ENCODE results near the gene GTF2E1. TPM values are rescaled to one million over a fixed set of nuclear protein-coding genes. Genes with fewer than 3 reads are reported as not detected.

Gene GTF2E1
- total RNA-seq, 6 donors from 2014 or later, result 6.3 to 17.9 (median 15.7) TPM

DNA sequence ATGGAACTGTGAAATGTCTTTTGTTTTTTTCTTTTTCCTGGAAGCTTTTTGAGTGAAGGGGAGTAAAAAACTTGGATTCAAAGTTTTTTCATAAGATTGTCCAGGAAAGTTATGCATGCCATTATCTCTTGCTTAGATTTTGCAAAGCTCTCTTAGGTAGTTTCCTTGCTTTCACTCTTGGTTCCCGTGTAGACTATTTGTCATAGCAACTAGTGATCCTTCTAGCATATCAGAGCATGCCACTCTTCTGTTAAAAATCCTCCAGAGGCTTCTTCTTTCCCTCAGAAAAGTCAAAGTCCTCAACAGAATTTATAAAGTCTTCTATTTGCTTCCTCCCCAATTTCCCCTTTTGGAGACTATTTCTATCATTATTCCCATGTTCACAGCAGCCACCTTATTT lies 21.1 kb downstream of the GTF2E1 start:
- Histone ChIP-seq H3K4me3 (no peak overlapping the region), H3K27ac (no peak overlapping the region), H3K36me3 (no peaks in the 10 kb centered on the region), H3K4me1 (peaks cover 0 to 15% (median 2%) of the 10 kb centered on the region in 4 donors), H3K9me3 (no peaks in the 10 kb centered on the region), H3K27me3 (no peaks in the 10 kb centered on the region)
- ATAC-seq (ENCODE audit: low FRiP score in 2 of 2), result no peak
- TF ChIP-seq EP300 (IDR thresholded peaks at IDR 0.05), result no peak
- TF ChIP-seq POLR2AphosphoS5 (IDR thresholded peaks at IDR 0.05), result no peak
- TF ChIP-seq, protein P1, sequence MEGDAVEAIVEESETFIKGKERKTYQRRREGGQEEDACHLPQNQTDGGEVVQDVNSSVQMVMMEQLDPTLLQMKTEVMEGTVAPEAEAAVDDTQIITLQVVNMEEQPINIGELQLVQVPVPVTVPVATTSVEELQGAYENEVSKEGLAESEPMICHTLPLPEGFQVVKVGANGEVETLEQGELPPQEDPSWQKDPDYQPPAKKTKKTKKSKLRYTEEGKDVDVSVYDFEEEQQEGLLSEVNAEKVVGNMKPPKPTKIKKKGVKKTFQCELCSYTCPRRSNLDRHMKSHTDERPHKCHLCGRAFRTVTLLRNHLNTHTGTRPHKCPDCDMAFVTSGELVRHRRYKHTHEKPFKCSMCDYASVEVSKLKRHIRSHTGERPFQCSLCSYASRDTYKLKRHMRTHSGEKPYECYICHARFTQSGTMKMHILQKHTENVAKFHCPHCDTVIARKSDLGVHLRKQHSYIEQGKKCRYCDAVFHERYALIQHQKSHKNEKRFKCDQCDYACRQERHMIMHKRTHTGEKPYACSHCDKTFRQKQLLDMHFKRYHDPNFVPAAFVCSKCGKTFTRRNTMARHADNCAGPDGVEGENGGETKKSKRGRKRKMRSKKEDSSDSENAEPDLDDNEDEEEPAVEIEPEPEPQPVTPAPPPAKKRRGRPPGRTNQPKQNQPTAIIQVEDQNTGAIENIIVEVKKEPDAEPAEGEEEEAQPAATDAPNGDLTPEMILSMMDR (IDR thresholded peaks at IDR 0.05), result no peak
- no peak for TF ChIP-seq POLR2A (IDR thresholded peaks at IDR 0.05)
- WGBS, 2 donors, result 56 to 65% methylated on average over 1 of the region's 1 CpG
- DNase-seq, result no peak

DNA sequence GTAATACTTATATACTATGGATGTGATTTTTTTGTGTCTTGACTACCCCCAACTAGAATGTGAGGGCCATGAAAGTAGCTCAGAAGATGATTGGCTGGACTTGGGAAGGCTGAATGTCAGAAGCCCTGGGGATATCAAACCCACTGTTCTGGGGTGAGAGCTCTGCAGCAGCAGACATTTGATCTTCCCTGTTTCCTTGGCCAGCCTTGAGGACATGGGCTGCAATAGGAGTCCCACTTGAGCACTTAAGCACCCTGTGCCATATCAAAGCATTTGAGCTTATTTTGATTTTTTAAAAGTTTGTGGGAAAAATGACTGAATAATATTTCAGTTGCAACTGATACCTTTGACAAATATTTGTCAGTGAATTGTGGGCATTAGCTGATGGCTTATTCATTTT lies 21.7 kb downstream of the GTF2E1 start:
- ATAC-seq (ENCODE audit: low FRiP score in 2 of 2) (no peak), DNase-seq (no peak)
- no peaks in the 10 kb centered on the region for H3K36me3 ChIP-seq
- peaks cover 0 to 15% (median 2%) of the 10 kb centered on the region in 4 donors for H3K4me1 ChIP-seq
- TF ChIP-seq POLR2AphosphoS5 (IDR thresholded peaks at IDR 0.05), result no peak
- no peak for TF ChIP-seq EP300 (IDR thresholded peaks at IDR 0.05)
- no peak for TF ChIP-seq POLR2A (IDR thresholded peaks at IDR 0.05)
- TF ChIP-seq, protein P1 (IDR thresholded peaks at IDR 0.05), result no peak
- H3K4me3 ChIP-seq, result no peak overlapping the region
- H3K27ac ChIP-seq, result no peak overlapping the region
- H3K27me3 ChIP-seq, result no peaks in the 10 kb centered on the region
- no peaks in the 10 kb centered on the region for H3K9me3 ChIP-seq

DNA sequence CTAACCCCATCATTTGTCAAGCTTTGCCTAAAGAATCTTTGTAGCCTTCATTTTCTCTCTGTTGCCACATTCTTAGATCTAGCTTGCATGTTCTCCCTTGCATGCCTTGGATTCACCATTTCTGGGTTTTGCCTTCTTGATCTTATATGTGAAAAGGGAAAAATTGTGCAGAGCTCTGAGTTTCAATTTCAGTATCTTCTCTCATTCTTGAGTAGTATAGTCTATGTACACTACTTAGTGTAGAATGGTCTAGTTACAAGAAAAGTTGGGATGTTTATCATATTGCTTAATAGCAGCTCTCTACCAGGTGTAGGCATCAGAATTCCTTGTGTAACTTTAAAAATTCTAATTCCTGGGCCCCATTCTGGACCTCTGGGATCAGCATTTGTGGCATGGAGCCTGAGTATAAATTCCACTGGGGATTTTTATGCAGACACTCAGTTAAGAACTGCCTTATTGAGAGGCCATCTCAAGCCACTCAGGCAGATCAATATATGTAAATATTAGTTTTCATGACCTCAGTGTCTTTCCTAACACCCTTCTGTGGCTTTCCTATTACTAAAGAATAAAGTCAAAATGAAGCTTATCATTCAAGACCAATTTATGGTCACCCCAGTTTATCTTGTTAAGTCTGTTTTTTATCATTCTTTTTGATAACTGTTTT lies 23.4 kb downstream of the GTF2E1 start:
- Histone ChIP-seq H3K9me3 (no peaks in the 10 kb centered on the region), H3K36me3 (peaks cover 0 to 4% (median 0%) of the 10 kb centered on the region in 4 donors), H3K4me1 (peaks cover 0 to 15% (median 2%) of the 10 kb centered on the region in 4 donors), H3K4me3 (no peak overlapping the region), H3K27ac (no peak overlapping the region), H3K27me3 (no peaks in the 10 kb centered on the region)
- TF ChIP-seq POLR2AphosphoS5 (IDR thresholded peaks at IDR 0.05) (no peak), EP300 (IDR thresholded peaks at IDR 0.05) (no peak), POLR2A (IDR thresholded peaks at IDR 0.05) (no peak)
- TF ChIP-seq, protein P1 (IDR thresholded peaks at IDR 0.05), result no peak
- DNase-seq (no peak), ATAC-seq (ENCODE audit: low FRiP score in 2 of 2) (no peak)

DNA sequence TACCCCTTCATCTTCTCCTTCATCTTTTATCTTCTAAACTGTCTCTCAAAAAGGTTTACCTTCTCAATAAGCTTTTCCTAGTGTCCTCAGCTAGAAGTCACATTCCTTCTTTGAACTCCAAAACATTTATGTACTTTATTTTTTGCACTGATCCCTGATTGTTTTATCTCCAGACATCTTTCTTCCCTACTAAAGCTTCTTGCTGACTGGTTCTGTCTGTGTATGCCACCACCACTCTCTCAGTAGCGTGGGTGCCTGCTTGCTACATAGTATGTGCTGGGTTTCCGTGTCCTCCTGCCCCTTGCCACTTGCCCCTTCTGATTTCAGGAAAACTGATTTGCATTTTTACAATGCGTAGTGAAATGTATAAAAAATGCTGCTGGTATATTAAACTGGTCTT lies 24.0 kb downstream of the GTF2E1 start:
- Histone ChIP-seq H3K27me3 (no peaks in the 10 kb centered on the region), H3K9me3 (no peaks in the 10 kb centered on the region), H3K4me3 (no peak overlapping the region), H3K27ac (no peak overlapping the region), H3K4me1 (peaks cover 0 to 15% (median 2%) of the 10 kb centered on the region in 4 donors), H3K36me3 (peaks cover 0 to 10% (median 0%) of the 10 kb centered on the region in 4 donors)
- DNase-seq (no peak), ATAC-seq (ENCODE audit: low FRiP score in 2 of 2) (no peak)
- WGBS, 2 donors, result 63 to 89% methylated on average over 3 of the region's 3 CpGs
- TF ChIP-seq POLR2AphosphoS5 (IDR thresholded peaks at IDR 0.05), result no peak
- no peak for TF ChIP-seq EP300 (IDR thresholded peaks at IDR 0.05)
- TF ChIP-seq, protein P1 (IDR thresholded peaks at IDR 0.05), result no peak
- TF ChIP-seq POLR2A (IDR thresholded peaks at IDR 0.05), result no peak

DNA sequence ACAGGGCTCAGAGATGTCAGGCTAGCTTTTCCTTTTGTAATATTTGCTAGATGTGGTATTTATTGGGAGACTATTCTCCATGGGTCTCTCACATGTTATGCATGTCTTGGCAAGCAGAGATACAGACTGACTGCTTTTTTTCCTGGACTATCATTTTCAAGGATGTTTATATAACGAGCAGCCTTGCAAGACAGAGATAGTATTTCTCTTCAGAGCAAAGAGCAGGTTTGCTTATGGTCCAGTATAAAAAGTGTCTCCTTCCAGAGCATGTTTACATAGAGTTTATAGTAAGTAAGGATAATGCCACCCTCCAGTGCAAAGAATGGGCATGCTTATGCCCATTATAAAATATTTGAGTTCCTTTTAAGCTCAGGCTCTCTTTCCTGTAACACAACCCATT lies 24.6 kb downstream of the GTF2E1 start:
- Histone ChIP-seq H3K36me3 (peaks cover 0 to 15% (median 0%) of the 10 kb centered on the region in 4 donors), H3K4me1 (peaks cover 0 to 15% (median 2%) of the 10 kb centered on the region in 4 donors), H3K4me3 (no peak overlapping the region), H3K27ac (no peak overlapping the region), H3K9me3 (no peaks in the 10 kb centered on the region), H3K27me3 (no peaks in the 10 kb centered on the region)
- DNase-seq (no peak), ATAC-seq (ENCODE audit: low FRiP score in 2 of 2) (no peak)
- TF ChIP-seq EP300 (IDR thresholded peaks at IDR 0.05), result no peak
- WGBS, 2 donors, result 38 to 58% methylated on average over 1 of the region's 1 CpG
